ENCODE data around the gene ANTXR1. TPM values are rescaled to one million over a fixed set of nuclear protein-coding genes. Genes with fewer than 3 reads are reported as not detected.

The ANTXR1 gene
- polyA plus RNA-seq, 1 of the 3 experiments (the other 2 are of a cell fraction), result 114 TPM

GRCh38 chr2:69278366-69278765 is 265.4 kb downstream of the ANTXR1 start:
- no peak for TF ChIP-seq GATA2 (CRISPR knock-in tag; IDR thresholded peaks at IDR 0.05)
- TF ChIP-seq RXRA (IDR thresholded peaks at IDR 0.05; ENCODE audit: borderline replicate concordance, low read depth), result no peak
- no peak for TF ChIP-seq USF2 (IDR thresholded peaks at IDR 0.05; ENCODE audit: borderline replicate concordance, low read depth, low read length)
- ChIA-PET CTCF (interaction anchor here (1.2 kb wide), 1 partner anchor 29 kb away, joined by 3 read pairs; no protein-coding TSS in a partner anchor), POLR2A (no interaction called here)
- H3K4me1 ChIP-seq (ENCODE audit: control insufficient read depth in 1 of 2, insufficient read depth in 2 of 2, low read depth in 1 of 2, low read length in 1 of 2), result peaks cover 0 to 5% of the 10 kb centered on the region in 2 experiments; a peak in 1 of 4 replicates
- H3F3A ChIP-seq (replicated peaks; ENCODE audit: insufficient read depth), result peaks cover 6% of the 10 kb centered on the region
- no peak overlapping the region for H3K9ac ChIP-seq
- no peaks in the 10 kb centered on the region for H3K9me3 ChIP-seq
- no peak overlapping the region for H2AFZ ChIP-seq (ENCODE audit: low read depth)
- no peaks in the 10 kb centered on the region for H3K79me2 ChIP-seq (ENCODE audit: insufficient read depth)
- no peak overlapping the region for H3K4me2 ChIP-seq
- WGBS (ENCODE audit: low lambda C conversion rate), result 85% methylated on average over 5 of the region's 5 CpGs
- H3K27ac ChIP-seq (ENCODE audit: low read depth in 2 of 2, low read length in 1 of 2), result no peak overlapping the region
- H3K27me3 ChIP-seq (ENCODE audit: insufficient read depth), result no peaks in the 10 kb centered on the region
- no peak for DNase-seq
- no peaks in the 10 kb centered on the region for H3K36me3 ChIP-seq (replicated peaks in 1 of 2; ENCODE audit: control insufficient read depth in 1 of 2, insufficient read depth in 2 of 2, low read length in 1 of 2)
- no peaks in the 10 kb centered on the region for H4K20me1 ChIP-seq (ENCODE audit: insufficient read depth)
- no peak overlapping the region for H3K4me3 ChIP-seq (ENCODE audit: low read depth in 2 of 2, low read length in 1 of 2)
- no peaks in the 10 kb centered on the region for H3K9me2 ChIP-seq

- Histone ChIP-seq H2AFZ (ENCODE audit: low read depth) (no peak overlapping the region), H3K79me2 (ENCODE audit: insufficient read depth) (no peaks in the 10 kb centered on the region), H3K27me3 (ENCODE audit: insufficient read depth) (no peaks in the 10 kb centered on the region), H3K4me2 (no peak overlapping the region), H3K4me3 (ENCODE audit: low read depth in 2 of 2, low read length in 1 of 2) (no peak overlapping the region), H3K27ac (ENCODE audit: low read depth in 2 of 2, low read length in 1 of 2) (no peak overlapping the region), H3K4me1 (ENCODE audit: control insufficient read depth in 1 of 2, insufficient read depth in 2 of 2, low read depth in 1 of 2, low read length in 1 of 2) (peaks cover 0 to 5% of the 10 kb centered on the region in 2 experiments; a peak in 1 of 4 replicates), H3F3A (replicated peaks; ENCODE audit: insufficient read depth) (peaks cover 6% of the 10 kb centered on the region), H3K9ac (no peak overlapping the region), H3K9me2 (no peaks in the 10 kb centered on the region), H4K20me1 (ENCODE audit: insufficient read depth) (no peaks in the 10 kb centered on the region), H3K36me3 (replicated peaks in 1 of 2; ENCODE audit: control insufficient read depth in 1 of 2, insufficient read depth in 2 of 2, low read length in 1 of 2) (no peaks in the 10 kb centered on the region), H3K9me3 (no peaks in the 10 kb centered on the region)
- no peak for DNase-seq
- ChIA-PET CTCF (interaction anchor here (1.2 kb wide), 1 partner anchor 30 kb away, joined by 3 read pairs; no protein-coding TSS in a partner anchor), POLR2A (no interaction called here)
- TF ChIP-seq REST (IDR thresholded peaks at IDR 0.05; ENCODE audit: low read depth, low read length), result no peak
- TF ChIP-seq EZH2phosphoT487 (IDR thresholded peaks at IDR 0.05; ENCODE audit: borderline replicate concordance, low read depth), result no peak
- TF ChIP-seq EP300 (IDR thresholded peaks at IDR 0.05; ENCODE audit: borderline replicate concordance in 1 of 2, low read depth in 1 of 2, low read length in 1 of 2), result no peak
- TF ChIP-seq ELF1 (IDR thresholded peaks at IDR 0.05), result no peak
- TF ChIP-seq YY1 (IDR thresholded peaks at IDR 0.05; ENCODE audit: low read depth), result no peak
- TF ChIP-seq, protein P1, sequence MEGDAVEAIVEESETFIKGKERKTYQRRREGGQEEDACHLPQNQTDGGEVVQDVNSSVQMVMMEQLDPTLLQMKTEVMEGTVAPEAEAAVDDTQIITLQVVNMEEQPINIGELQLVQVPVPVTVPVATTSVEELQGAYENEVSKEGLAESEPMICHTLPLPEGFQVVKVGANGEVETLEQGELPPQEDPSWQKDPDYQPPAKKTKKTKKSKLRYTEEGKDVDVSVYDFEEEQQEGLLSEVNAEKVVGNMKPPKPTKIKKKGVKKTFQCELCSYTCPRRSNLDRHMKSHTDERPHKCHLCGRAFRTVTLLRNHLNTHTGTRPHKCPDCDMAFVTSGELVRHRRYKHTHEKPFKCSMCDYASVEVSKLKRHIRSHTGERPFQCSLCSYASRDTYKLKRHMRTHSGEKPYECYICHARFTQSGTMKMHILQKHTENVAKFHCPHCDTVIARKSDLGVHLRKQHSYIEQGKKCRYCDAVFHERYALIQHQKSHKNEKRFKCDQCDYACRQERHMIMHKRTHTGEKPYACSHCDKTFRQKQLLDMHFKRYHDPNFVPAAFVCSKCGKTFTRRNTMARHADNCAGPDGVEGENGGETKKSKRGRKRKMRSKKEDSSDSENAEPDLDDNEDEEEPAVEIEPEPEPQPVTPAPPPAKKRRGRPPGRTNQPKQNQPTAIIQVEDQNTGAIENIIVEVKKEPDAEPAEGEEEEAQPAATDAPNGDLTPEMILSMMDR (IDR thresholded peaks at IDR 0.05), result no peak
- no peak for TF ChIP-seq FOSL2 (IDR thresholded peaks at IDR 0.05; ENCODE audit: borderline replicate concordance, low read depth)
- no peak for TF ChIP-seq TCF12 (IDR thresholded peaks at IDR 0.05)
- no peak for TF ChIP-seq FOXM1 (IDR thresholded peaks at IDR 0.05; ENCODE audit: low read depth)
- TF ChIP-seq RFX5 (IDR thresholded peaks at IDR 0.05; ENCODE audit: low read length), result no peak
- WGBS (ENCODE audit: low lambda C conversion rate), result 86% methylated on average over 2 of the region's 2 CpGs
Observed at GRCh38 chr2:69279211-69279610, 266.2 kb downstream of the ANTXR1 start.

All from SK-N-SH (cell line).